ENCODE results near the gene SUSD1. TPM values are rescaled to one million over a fixed set of nuclear protein-coding genes. Genes with fewer than 3 reads are reported as not detected.

SUSD1 gene
- total and polyA plus RNA-seq, 9 of the 15 experiments (the other 6 are each of a cell fraction or from before 2014, with no cell fraction given): 10.9 to 44.4 (median 36.1) TPM

DNA sequence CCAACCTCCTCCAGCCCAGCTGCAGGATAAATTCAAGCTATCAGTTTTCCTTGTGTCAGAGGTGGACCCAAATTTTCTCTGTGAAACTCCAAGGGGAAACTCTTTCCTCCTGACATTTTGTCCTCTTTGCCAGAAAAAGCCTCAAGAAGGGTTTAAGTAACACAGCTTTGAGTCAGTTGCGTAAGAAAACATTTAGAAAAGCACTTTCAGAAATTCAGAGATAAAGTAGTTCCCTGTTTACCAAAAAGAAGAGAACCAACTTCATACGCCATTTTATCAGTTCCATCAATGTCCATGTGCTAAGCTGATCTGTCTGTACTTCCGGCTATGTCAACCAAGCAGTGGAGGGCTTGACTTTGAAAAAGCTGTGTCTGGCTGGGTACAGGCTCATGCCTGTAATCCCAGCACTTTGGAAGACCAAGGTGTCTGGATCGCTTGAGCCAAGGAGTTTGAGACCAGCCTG, 19.9 kb upstream of the SUSD1 start (continued):
- no peak for TF ChIP-seq LCOR (CRISPR knock-in tag; IDR thresholded peaks at IDR 0.05)
- TF ChIP-seq TRIM24 (IDR thresholded peaks at IDR 0.05): no peak
- no peak; the same call in 1 of the 2 replicates for TF ChIP-seq CREM (IDR thresholded peaks at IDR 0.05; ENCODE audit: low read depth)
- peak; percentile 72; the same call in 1 of the 2 replicates for TF ChIP-seq ZNF197 (CRISPR knock-in tag; IDR thresholded peaks at IDR 0.05; ENCODE audit: low read depth)
- no peak for TF ChIP-seq TCF3 (CRISPR knock-in tag; IDR thresholded peaks at IDR 0.05)
- no peak for TF ChIP-seq ZNF586 (CRISPR knock-in tag; conservative IDR thresholded peaks at IDR 0.05)
- TF ChIP-seq, protein P1, sequence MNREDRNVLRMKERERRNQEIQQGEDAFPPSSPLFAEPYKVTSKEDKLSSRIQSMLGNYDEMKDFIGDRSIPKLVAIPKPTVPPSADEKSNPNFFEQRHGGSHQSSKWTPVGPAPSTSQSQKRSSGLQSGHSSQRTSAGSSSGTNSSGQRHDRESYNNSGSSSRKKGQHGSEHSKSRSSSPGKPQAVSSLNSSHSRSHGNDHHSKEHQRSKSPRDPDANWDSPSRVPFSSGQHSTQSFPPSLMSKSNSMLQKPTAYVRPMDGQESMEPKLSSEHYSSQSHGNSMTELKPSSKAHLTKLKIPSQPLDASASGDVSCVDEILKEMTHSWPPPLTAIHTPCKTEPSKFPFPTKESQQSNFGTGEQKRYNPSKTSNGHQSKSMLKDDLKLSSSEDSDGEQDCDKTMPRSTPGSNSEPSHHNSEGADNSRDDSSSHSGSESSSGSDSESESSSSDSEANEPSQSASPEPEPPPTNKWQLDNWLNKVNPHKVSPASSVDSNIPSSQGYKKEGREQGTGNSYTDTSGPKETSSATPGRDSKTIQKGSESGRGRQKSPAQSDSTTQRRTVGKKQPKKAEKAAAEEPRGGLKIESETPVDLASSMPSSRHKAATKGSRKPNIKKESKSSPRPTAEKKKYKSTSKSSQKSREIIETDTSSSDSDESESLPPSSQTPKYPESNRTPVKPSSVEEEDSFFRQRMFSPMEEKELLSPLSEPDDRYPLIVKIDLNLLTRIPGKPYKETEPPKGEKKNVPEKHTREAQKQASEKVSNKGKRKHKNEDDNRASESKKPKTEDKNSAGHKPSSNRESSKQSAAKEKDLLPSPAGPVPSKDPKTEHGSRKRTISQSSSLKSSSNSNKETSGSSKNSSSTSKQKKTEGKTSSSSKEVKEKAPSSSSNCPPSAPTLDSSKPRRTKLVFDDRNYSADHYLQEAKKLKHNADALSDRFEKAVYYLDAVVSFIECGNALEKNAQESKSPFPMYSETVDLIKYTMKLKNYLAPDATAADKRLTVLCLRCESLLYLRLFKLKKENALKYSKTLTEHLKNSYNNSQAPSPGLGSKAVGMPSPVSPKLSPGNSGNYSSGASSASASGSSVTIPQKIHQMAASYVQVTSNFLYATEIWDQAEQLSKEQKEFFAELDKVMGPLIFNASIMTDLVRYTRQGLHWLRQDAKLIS (CRISPR knock-in tag; IDR thresholded peaks at IDR 0.05): no peak
- TF ChIP-seq RBM39 (optimal IDR thresholded peaks at IDR 0.05; ENCODE audit: low read depth, low read length): no peak
- TF ChIP-seq ZSCAN32 (CRISPR knock-in tag; IDR thresholded peaks at IDR 0.05): no peak
- no peak for TF ChIP-seq SIN3A (IDR thresholded peaks at IDR 0.05; ENCODE audit: borderline replicate concordance in 2 of 2, control insufficient read depth in 1 of 2, low read depth in 2 of 2, low read length in 2 of 2)
- no peak for TF ChIP-seq HMG20B (CRISPR knock-in tag; IDR thresholded peaks at IDR 0.05)
- TF ChIP-seq SRSF7 (optimal IDR thresholded peaks at IDR 0.05; ENCODE audit: low read depth, low read length): no peak
- TF ChIP-seq, protein P2, sequence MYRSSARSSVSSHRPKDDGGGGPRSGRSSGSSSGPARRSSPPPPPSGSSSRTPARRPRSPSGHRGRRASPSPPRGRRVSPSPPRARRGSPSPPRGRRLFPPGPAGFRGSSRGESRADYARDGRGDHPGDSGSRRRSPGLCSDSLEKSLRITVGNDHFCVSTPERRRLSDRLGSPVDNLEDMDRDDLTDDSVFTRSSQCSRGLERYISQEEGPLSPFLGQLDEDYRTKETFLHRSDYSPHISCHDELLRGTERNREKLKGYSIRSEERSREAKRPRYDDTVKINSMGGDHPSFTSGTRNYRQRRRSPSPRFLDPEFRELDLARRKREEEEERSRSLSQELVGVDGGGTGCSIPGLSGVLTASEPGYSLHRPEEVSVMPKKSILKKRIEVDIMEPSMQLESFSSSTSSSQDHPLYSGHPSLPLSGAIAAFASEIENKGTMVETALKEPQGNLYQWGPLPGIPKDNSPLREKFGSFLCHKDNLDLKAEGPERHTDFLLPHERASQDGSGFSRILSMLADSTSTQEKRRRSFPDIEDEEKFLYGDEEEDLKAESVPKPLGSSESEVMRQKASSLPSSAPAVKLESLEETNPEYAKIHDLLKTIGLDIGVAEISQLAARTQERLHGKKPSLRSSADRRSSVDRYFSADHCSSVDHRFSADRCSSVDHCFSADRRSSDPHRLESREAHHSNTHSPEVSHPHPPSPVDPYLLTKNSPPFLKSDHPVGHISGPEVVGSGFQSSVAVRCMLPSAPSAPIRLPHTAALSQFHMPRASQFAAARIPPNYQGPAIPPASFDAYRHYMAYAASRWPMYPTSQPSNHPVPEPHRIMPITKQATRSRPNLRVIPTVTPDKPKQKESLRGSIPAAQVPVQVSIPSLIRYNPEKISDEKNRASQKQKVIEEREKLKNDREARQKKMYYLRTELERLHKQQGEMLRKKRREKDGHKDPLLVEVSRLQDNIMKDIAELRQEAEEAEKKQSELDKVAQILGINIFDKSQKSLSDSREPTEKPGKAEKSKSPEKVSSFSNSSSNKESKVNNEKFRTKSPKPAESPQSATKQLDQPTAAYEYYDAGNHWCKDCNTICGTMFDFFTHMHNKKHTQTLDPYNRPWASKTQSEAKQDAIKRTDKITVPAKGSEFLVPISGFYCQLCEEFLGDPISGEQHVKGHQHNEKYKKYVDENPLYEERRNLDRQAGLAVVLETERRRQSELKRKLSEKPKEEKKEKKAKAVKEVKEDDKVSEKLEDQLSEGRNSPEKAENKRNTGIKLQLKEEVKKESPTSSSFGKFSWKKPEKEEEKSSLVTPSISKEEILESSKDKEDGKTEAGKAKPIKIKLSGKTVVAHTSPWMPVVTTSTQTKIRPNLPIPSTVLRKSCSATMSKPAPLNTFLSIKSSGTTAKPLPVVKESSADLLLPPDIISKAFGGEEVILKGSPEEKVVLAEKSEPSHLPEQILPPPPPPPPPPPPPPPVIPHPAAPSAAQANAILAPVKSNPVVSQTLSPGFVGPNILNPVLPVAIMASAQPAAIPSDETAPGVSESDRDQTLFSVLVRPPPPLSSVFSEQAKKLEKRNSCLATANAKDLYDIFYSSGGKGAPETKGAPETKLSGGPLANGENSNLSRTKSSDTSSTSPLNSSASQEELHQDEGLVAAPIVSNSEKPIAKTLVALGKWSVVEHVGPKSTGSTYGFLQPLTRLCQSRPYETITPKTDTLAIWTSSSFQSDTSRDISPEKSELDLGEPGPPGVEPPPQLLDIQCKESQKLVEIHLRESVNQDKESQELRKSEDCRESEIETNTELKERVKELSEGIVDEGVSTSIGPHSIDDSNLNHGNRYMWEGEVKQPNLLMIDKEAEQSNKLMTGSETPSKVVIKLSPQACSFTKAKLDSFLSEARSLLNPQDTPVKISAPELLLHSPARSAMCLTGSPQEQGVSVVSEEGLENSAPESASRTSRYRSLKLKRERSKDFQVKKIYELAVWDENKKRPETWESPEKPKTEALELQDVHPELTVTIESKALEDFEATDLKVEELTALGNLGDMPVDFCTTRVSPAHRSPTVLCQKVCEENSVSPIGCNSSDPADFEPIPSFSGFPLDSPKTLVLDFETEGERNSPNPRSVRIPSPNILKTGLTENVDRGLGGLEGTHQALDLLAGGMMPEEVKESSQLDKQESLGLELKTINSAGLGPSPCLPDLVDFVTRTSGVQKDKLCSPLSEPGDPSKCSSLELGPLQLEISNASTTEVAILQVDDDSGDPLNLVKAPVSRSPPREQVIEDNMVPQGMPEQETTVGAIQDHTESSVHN (IDR thresholded peaks at IDR 0.05; ENCODE audit: borderline replicate concordance in 1 of 2, low read depth in 1 of 2): no peak
- no peak for TF ChIP-seq ZC3H8 (IDR thresholded peaks at IDR 0.05)
- no peak for TF ChIP-seq HNRNPK (IDR thresholded peaks at IDR 0.05; ENCODE audit: low read depth, low read length, poor library complexity, severe bottlenecking)

Data from K562 (cell line).